ENCODE data around the gene MIGA2. TPM values are rescaled to one million over a fixed set of nuclear protein-coding genes. Genes with fewer than 3 reads are reported as not detected.

MIGA2 gene
- total and polyA plus RNA-seq, 2 donors (not counting 1 experiment from before 2014, with no cell fraction given) = 62.1 to 78.1 TPM

DNA sequence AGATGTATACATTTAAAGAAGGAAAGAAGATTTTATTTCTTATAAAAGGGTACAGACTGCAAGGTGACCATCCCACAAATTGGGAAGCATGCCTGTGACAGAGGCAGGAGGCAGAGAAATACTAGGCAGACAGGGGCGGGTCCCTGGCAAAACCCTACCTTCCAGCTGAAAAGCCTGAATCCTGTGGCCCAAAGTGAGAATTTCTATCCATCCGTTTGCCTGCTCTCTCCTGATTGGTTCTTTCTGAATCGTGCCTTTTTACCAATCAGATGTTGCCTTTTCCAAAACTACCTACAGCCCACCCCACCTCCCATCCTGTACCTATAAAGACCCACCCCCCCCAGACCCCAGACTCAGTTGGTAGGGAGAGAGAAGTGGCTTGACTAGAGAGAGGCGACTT, 4.9 kb upstream of the MIGA2 start:
- peaks cover 12% of the 10 kb centered on the region for H4K20me1 ChIP-seq (ENCODE audit: control insufficient read depth, insufficient read depth, low read length, poor library complexity, severe bottlenecking)
- no peak overlapping the region for H3K9ac ChIP-seq (ENCODE audit: low read length)
- H3K79me2 ChIP-seq (ENCODE audit: control insufficient read depth, insufficient read depth, low read length) = peaks cover 18% of the 10 kb centered on the region
- H3K9me3 ChIP-seq (ENCODE audit: control extremely low read depth in 1 of 3, control insufficient read depth in 2 of 3, insufficient read depth in 1 of 3, low read length in 2 of 3) = no peaks in the 10 kb centered on the region
- no peak overlapping the region for H3K4me2 ChIP-seq (replicated peaks; ENCODE audit: low read depth, low read length, poor library complexity, severe bottlenecking)
- WGBS (ENCODE audit: insufficient coverage) = 94% methylated on average over 4 of the region's 4 CpGs
- no peak overlapping the region for H3K27ac Mint-ChIP-seq
- CTCF ChIA-PET = interaction anchor here (0.5 to 0.6 kb wide), 2 partner anchors 17 to 42 kb away, joined by 3 to 5 read pairs; no protein-coding TSS in a partner anchor
- H3K9me3 Mint-ChIP-seq (ENCODE audit: insufficient read depth) = no peaks in the 10 kb centered on the region
- POLR2A ChIA-PET = no interaction called here
- TF ChIP-seq EZH2 (IDR thresholded peaks at IDR 0.05; ENCODE audit: borderline replicate concordance, insufficient read depth, low read depth, low read length, poor library complexity, severe bottlenecking) = no peak
- TF ChIP-seq, protein P1, sequence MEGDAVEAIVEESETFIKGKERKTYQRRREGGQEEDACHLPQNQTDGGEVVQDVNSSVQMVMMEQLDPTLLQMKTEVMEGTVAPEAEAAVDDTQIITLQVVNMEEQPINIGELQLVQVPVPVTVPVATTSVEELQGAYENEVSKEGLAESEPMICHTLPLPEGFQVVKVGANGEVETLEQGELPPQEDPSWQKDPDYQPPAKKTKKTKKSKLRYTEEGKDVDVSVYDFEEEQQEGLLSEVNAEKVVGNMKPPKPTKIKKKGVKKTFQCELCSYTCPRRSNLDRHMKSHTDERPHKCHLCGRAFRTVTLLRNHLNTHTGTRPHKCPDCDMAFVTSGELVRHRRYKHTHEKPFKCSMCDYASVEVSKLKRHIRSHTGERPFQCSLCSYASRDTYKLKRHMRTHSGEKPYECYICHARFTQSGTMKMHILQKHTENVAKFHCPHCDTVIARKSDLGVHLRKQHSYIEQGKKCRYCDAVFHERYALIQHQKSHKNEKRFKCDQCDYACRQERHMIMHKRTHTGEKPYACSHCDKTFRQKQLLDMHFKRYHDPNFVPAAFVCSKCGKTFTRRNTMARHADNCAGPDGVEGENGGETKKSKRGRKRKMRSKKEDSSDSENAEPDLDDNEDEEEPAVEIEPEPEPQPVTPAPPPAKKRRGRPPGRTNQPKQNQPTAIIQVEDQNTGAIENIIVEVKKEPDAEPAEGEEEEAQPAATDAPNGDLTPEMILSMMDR (IDR thresholded peaks at IDR 0.05) = no peak
- no peak for DNase-seq
- no peak overlapping the region for H3K4me3 ChIP-seq (ENCODE audit: control extremely low read depth in 1 of 5, extremely low read depth in 1 of 5, insufficient read depth in 1 of 5, low read depth in 2 of 5, low read length in 4 of 5)
- intact Hi-C loops (cut with micrococcal nuclease) = no loop called here
- peaks cover 15 to 19% of the 10 kb centered on the region in 2 donors for H3K4me1 ChIP-seq (ENCODE audit: control insufficient read depth in 2 of 2, insufficient read depth in 2 of 2, low read length in 2 of 2)
- no peaks in the 10 kb centered on the region for H3K36me3 ChIP-seq (replicated peaks in 1 of 2; ENCODE audit: control extremely low read depth in 1 of 2, control insufficient read depth in 1 of 2, extremely low read depth in 1 of 2, insufficient read depth in 2 of 2, low read length in 1 of 2)
- H3K27me3 ChIP-seq (replicated peaks in 1 of 4; ENCODE audit: control extremely low read depth in 1 of 4, control insufficient read depth in 3 of 4, insufficient read depth in 4 of 4, low read length in 3 of 4) = no peaks in the 10 kb centered on the region
- H3K4me1 Mint-ChIP-seq = peaks cover 18% of the 10 kb centered on the region
- H2AFZ ChIP-seq (ENCODE audit: insufficient read depth, low read depth, low read length, poor library complexity, severe bottlenecking) = no peak overlapping the region
- no peak overlapping the region for H3K27ac ChIP-seq (ENCODE audit: low read length in 2 of 2)
- no peaks in the 10 kb centered on the region for H3K27me3 Mint-ChIP-seq
- no peak overlapping the region for H3K4me3 Mint-ChIP-seq
- no peak for ATAC-seq (ENCODE audit: low read depth)

DNA sequence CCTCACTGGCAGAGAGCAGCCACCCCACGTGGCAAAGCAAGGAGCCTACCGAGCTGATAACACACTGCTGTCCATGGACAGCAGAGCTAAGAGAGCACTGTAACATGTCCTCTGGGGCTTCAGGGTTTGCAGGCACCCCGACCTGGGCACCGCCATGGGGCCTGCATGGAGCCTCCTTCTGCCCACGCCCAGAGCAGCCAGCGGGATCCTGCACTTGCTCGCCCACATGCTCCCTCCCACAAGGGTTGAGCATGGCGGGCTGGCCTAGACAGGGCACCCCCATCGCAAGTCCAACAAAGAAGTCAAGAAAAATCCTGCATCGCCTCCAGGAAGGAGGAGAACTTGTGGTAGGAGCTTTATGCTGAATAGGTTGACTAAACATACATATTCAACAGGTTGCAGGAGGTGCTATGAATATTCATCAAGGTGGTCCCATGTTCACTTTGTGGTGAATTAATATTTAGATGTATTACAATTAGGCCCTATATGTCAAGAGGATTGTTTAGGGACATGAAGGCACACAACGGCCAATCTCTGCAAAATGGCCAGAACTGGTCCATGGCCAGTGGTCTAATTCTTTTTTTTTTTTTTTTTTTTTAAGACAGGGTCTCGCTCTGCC, 3.8 kb upstream of the MIGA2 start:
- H3K4me3 Mint-ChIP-seq = no peak overlapping the region
- ATAC-seq (ENCODE audit: low read depth) = no peak
- no peaks in the 10 kb centered on the region for H3K27me3 Mint-ChIP-seq
- POLR2A ChIA-PET = interaction anchor here (0.6 kb wide), 1 partner anchor 152 kb away, joined by 5 read pairs; no protein-coding TSS in a partner anchor
- WGBS (ENCODE audit: insufficient coverage) = 90% methylated on average over 8 of the region's 12 CpGs
- peaks cover 18% of the 10 kb centered on the region for H3K79me2 ChIP-seq (ENCODE audit: control insufficient read depth, insufficient read depth, low read length)
- TF ChIP-seq, protein P1 (IDR thresholded peaks at IDR 0.05) = no peak
- no peak for TF ChIP-seq EZH2 (IDR thresholded peaks at IDR 0.05; ENCODE audit: borderline replicate concordance, insufficient read depth, low read depth, low read length, poor library complexity, severe bottlenecking)
- intact Hi-C loops (cut with micrococcal nuclease) = no loop called here
- H3K9ac ChIP-seq (ENCODE audit: low read length) = no peak overlapping the region
- no peak overlapping the region for H2AFZ ChIP-seq (ENCODE audit: insufficient read depth, low read depth, low read length, poor library complexity, severe bottlenecking)
- no peaks in the 10 kb centered on the region for H3K27me3 ChIP-seq (replicated peaks in 1 of 4; ENCODE audit: control extremely low read depth in 1 of 4, control insufficient read depth in 3 of 4, insufficient read depth in 4 of 4, low read length in 3 of 4)
- no peaks in the 10 kb centered on the region for H3K9me3 ChIP-seq (ENCODE audit: control extremely low read depth in 1 of 3, control insufficient read depth in 2 of 3, insufficient read depth in 1 of 3, low read length in 2 of 3)
- CTCF ChIA-PET = interaction anchor here (1.0 kb wide), 1 partner anchor 40 kb away, joined by 3 read pairs; no protein-coding TSS in a partner anchor
- no peak overlapping the region for H3K27ac Mint-ChIP-seq
- no peak overlapping the region for H3K27ac ChIP-seq (ENCODE audit: low read length in 2 of 2)
- no peak overlapping the region for H3K4me2 ChIP-seq (replicated peaks; ENCODE audit: low read depth, low read length, poor library complexity, severe bottlenecking)
- no peaks in the 10 kb centered on the region for H3K36me3 ChIP-seq (replicated peaks in 1 of 2; ENCODE audit: control extremely low read depth in 1 of 2, control insufficient read depth in 1 of 2, extremely low read depth in 1 of 2, insufficient read depth in 2 of 2, low read length in 1 of 2)
- peaks cover 12% of the 10 kb centered on the region for H4K20me1 ChIP-seq (ENCODE audit: control insufficient read depth, insufficient read depth, low read length, poor library complexity, severe bottlenecking)
- peaks cover 21% of the 10 kb centered on the region for H3K4me1 Mint-ChIP-seq
- H3K4me3 ChIP-seq (ENCODE audit: control extremely low read depth in 1 of 5, extremely low read depth in 1 of 5, insufficient read depth in 1 of 5, low read depth in 2 of 5, low read length in 4 of 5) = no peak overlapping the region
- DNase-seq = peak; percentile 7
- H3K4me1 ChIP-seq (ENCODE audit: control insufficient read depth in 2 of 2, insufficient read depth in 2 of 2, low read length in 2 of 2) = peaks cover 11 to 17% of the 10 kb centered on the region in 2 donors
- H3K9me3 Mint-ChIP-seq (ENCODE audit: insufficient read depth) = no peaks in the 10 kb centered on the region

Measured in B cell (primary cell).